HFF-Myc (cell line): ENCODE results near the gene SULT4A1.

Experiments used
- DNase-seq: peaks from one replicate; pipeline ENCODE4 v3.0.0-alpha.2; 2011; ENCODE audit warnings: low read depth; ENCODE audit errors: extremely low read depth
- H3K4me3 ChIP-seq: replicated peaks from 2 replicates; pipeline ENCODE4 v1.5.1; 2011; ENCODE audit warnings: low read depth, mild to moderate bottlenecking, control low read depth, low read length
- CTCF ChIP-seq: IDR thresholded peaks from 2 replicates; pipeline ENCODE4 v1.5.1; 2012; ENCODE audit warnings: mild to moderate bottlenecking, low read depth, low read length, control low read depth; ENCODE audit errors: missing control alignments

Gene SULT4A1

GRCh38 chr22:43832393-43833265, 29.7 kb downstream of the SULT4A1 start:
- no peak overlapping the region for H3K4me3 ChIP-seq
- TF ChIP-seq CTCF: no peak
- no peak for DNase-seq

GRCh38 chr22:43831561-43832392, 30.5 kb downstream of the SULT4A1 start:
- H3K4me3 ChIP-seq: no peak overlapping the region
- no peak for DNase-seq
- TF ChIP-seq CTCF: no peak

DNA sequence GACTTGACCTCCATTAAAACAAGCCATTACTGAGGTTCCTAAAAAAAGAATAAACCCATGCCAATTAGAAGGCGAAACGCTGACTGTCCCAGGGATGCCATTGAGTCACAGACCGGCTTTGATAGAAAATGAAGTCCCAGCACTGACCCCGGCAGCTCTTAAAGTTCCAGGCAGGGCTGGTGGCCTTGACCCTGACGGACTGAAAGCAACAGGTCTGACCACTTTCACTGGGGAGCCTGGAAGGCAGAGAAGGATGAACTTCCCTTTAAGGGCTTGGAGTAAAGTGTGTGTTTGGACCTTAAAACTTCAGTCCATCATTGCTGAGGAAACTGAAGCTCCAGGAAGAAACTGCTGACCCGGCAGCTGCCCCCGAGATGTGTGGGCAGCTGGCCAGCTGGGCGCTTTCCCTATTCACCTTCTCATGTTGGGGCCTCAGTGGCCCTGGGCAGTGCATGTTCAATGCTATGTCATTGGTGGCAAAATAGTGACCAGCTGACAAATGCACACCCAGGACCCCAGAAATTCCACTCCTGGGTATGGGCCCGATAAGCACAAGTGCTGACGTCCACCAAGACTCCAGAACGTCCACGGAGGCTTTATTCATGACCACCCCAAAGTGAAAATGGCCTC, 31.3 kb downstream of the SULT4A1 start:
- no peak overlapping the region for H3K4me3 ChIP-seq
- no peak for TF ChIP-seq CTCF
- DNase-seq: no peak

- TF ChIP-seq CTCF: no peak
- no peak overlapping the region for H3K4me3 ChIP-seq
- no peak for DNase-seq
These were observed 32.1 kb downstream of the SULT4A1 start for GRCh38 chr22:43829904-43830851.

GRCh38 chr22:43828998-43829782, 33.1 kb downstream of the SULT4A1 start:
- H3K4me3 ChIP-seq: no peak overlapping the region
- no peak for TF ChIP-seq CTCF
- no peak for DNase-seq
